Measurements from ENCODE around the gene ARHGEF39.

- TF ChIP-seq, protein P1, sequence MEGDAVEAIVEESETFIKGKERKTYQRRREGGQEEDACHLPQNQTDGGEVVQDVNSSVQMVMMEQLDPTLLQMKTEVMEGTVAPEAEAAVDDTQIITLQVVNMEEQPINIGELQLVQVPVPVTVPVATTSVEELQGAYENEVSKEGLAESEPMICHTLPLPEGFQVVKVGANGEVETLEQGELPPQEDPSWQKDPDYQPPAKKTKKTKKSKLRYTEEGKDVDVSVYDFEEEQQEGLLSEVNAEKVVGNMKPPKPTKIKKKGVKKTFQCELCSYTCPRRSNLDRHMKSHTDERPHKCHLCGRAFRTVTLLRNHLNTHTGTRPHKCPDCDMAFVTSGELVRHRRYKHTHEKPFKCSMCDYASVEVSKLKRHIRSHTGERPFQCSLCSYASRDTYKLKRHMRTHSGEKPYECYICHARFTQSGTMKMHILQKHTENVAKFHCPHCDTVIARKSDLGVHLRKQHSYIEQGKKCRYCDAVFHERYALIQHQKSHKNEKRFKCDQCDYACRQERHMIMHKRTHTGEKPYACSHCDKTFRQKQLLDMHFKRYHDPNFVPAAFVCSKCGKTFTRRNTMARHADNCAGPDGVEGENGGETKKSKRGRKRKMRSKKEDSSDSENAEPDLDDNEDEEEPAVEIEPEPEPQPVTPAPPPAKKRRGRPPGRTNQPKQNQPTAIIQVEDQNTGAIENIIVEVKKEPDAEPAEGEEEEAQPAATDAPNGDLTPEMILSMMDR (IDR thresholded peaks at IDR 0.05) = no peak
- TF ChIP-seq POLR2AphosphoS5 (IDR thresholded peaks at IDR 0.05) (no peak), EP300 (IDR thresholded peaks at IDR 0.05) (no peak)
Observed at GRCh38 chr9:35705836-35706430, 40.9 kb upstream of the ARHGEF39 start.
